Kidney capillary endothelial cell (primary cell): ENCODE measurements around the gene UBA7.
"Not testable (repeated sequence)": the region's sequence is repeated elsewhere in the genome, so short reads cannot be mapped to it uniquely, and the experiment has no call there.

Experiments
- DNase-seq: peaks from one replicate; pipeline ENCODE4 v3.0.0-alpha.2; 2018; ENCODE audit warnings: low spot score

Gene UBA7

GRCh38 chr3:49782277-49782676 is 31.5 kb downstream of the UBA7 start:
- DNase-seq = not testable (repeated sequence)

GRCh38 chr3:49781415-49782199 is 32.1 kb downstream of the UBA7 start:
- DNase-seq = no peak

- DNase-seq = not testable (repeated sequence)
Observed at GRCh38 chr3:49780975-49781365, 32.8 kb downstream of the UBA7 start.

GRCh38 chr3:49780080-49780974 is 33.4 kb downstream of the UBA7 start:
- DNase-seq = no peak

GRCh38 chr3:49779358-49780079 is 34.2 kb downstream of the UBA7 start:
- no peak for DNase-seq

- DNase-seq = not testable (repeated sequence)
Observed at GRCh38 chr3:49776101-49776500, 37.7 kb downstream of the UBA7 start.

- no peak for DNase-seq
Observed at GRCh38 chr3:49775538-49775937, 38.2 kb downstream of the UBA7 start.

GRCh38 chr3:49772703-49773102 is 41.0 kb downstream of the UBA7 start:
- no peak for DNase-seq

GRCh38 chr3:49771340-49771938 is 42.3 kb downstream of the UBA7 start:
- DNase-seq = no peak

GRCh38 chr3:49769926-49770325 is 43.8 kb downstream of the UBA7 start:
- no peak for DNase-seq

- DNase-seq = no peak
Observed at GRCh38 chr3:49769286-49769915, 44.4 kb downstream of the UBA7 start.

- DNase-seq = no peak
Observed at GRCh38 chr3:49763981-49764380, 49.8 kb downstream of the UBA7 start.

GRCh38 chr3:49761661-49762060 is 52.1 kb downstream of the UBA7 start:
- DNase-seq = no peak

GRCh38 chr3:49759226-49759625 is 54.5 kb downstream of the UBA7 start:
- no peak for DNase-seq

GRCh38 chr3:49757197-49757596 is 56.6 kb downstream of the UBA7 start:
- DNase-seq = no peak

GRCh38 chr3:49756036-49756435 is 57.7 kb downstream of the UBA7 start:
- no peak for DNase-seq
